Measurements from ENCODE around the gene EPHB1. TPM values are rescaled to one million over a fixed set of nuclear protein-coding genes. Genes with fewer than 3 reads are reported as not detected.

Gene EPHB1
- polyA plus RNA-seq, 1 experiment: 0.11 TPM

DNA sequence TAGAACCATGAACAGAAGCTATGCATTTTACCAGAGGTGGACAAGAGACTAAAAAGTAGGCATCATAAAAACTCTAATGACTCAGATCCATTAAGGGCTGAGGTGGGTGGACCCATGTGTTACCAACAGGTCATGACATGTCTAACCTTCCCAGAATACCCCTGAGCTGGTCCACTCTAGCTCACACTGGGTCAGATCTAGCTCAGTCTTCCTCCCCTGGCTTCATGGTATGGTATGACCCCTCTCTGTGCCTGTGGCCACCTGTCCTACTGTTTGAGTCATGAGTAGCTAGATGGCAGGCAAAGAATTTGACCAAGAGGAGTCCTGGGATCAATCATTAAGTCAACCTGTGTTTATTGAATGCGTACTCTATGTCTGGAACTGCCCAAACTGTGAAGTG, 340.4 kb downstream of the EPHB1 start:
- no peak overlapping the region for H3K4me3 ChIP-seq (ENCODE audit: low read depth, low read length)
- TF ChIP-seq, protein P1, sequence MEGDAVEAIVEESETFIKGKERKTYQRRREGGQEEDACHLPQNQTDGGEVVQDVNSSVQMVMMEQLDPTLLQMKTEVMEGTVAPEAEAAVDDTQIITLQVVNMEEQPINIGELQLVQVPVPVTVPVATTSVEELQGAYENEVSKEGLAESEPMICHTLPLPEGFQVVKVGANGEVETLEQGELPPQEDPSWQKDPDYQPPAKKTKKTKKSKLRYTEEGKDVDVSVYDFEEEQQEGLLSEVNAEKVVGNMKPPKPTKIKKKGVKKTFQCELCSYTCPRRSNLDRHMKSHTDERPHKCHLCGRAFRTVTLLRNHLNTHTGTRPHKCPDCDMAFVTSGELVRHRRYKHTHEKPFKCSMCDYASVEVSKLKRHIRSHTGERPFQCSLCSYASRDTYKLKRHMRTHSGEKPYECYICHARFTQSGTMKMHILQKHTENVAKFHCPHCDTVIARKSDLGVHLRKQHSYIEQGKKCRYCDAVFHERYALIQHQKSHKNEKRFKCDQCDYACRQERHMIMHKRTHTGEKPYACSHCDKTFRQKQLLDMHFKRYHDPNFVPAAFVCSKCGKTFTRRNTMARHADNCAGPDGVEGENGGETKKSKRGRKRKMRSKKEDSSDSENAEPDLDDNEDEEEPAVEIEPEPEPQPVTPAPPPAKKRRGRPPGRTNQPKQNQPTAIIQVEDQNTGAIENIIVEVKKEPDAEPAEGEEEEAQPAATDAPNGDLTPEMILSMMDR (IDR thresholded peaks at IDR 0.05; ENCODE audit: low read depth, low read length): no peak
- H3K27ac ChIP-seq (ENCODE audit: low read depth, low read length): no peak overlapping the region
- H3K27me3 ChIP-seq (ENCODE audit: control insufficient read depth, insufficient read depth, low read length): no peaks in the 10 kb centered on the region
- no peaks in the 10 kb centered on the region; the same call in 1 of the 2 replicates for H3K9me3 ChIP-seq (ENCODE audit: control insufficient read depth, insufficient read depth, low read length)
- no peak for DNase-seq (ENCODE audit: low read depth, low spot score)
- POLR2A ChIA-PET: no interaction called here
- CTCF ChIA-PET: no interaction called here

DNA sequence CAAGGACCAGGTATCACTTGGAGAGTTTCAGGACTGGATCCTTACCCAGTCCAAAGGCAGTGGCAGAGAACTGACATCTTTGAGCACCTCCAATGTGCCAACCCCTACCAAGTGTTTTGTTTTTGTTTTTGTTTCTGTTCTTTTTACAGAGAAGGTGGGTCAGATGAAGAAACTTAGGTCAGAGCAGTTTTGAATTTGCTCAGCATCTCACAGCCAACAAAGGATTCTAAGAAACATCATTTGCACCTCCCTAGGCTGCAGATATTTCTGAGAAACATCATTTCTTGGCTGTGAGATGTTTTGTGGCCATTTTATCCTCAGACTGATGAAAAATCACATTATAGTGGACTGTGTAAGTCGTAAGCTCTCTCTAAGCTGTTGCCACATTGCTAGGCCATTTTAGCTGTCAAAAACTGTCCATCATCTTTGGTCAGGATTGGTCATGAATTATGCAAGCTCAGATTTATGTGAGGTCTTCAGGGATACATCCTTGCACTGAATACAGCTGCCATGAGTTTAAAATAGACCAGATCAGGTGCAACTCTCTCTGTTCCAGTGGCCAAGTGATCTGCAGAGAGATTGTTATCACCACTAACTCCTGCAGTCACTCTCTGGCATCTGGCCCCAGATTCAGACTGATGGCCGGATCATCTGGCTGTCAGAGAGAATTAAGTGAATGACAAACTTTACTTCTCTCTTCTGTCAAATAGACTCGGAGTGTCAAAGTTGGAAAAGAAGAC, 341.5 kb downstream of the EPHB1 start:
- no peaks in the 10 kb centered on the region; the same call in 1 of the 2 replicates for H3K9me3 ChIP-seq (ENCODE audit: control insufficient read depth, insufficient read depth, low read length)
- POLR2A ChIA-PET: no interaction called here
- no peak overlapping the region for H3K4me3 ChIP-seq (ENCODE audit: low read depth, low read length)
- no peak overlapping the region for H3K27ac ChIP-seq (ENCODE audit: low read depth, low read length)
- H3K27me3 ChIP-seq (ENCODE audit: control insufficient read depth, insufficient read depth, low read length): no peaks in the 10 kb centered on the region
- CTCF ChIA-PET: no interaction called here
- no peak for DNase-seq (ENCODE audit: low read depth, low spot score)
- TF ChIP-seq, protein P1 (IDR thresholded peaks at IDR 0.05; ENCODE audit: low read depth, low read length): no peak

GRCh38 chr3:135137296-135137695, 342.2 kb downstream of the EPHB1 start:
- ChIA-PET POLR2A (no interaction called here), CTCF (no interaction called here)
- TF ChIP-seq, protein P1 (IDR thresholded peaks at IDR 0.05; ENCODE audit: low read depth, low read length): no peak
- H3K4me3 ChIP-seq (ENCODE audit: low read depth, low read length): no peak overlapping the region
- H3K27me3 ChIP-seq (ENCODE audit: control insufficient read depth, insufficient read depth, low read length): no peaks in the 10 kb centered on the region
- H3K27ac ChIP-seq (ENCODE audit: low read depth, low read length): no peak overlapping the region
- H3K9me3 ChIP-seq (ENCODE audit: control insufficient read depth, insufficient read depth, low read length): no peaks in the 10 kb centered on the region; the same call in 1 of the 2 replicates
- no peak for DNase-seq (ENCODE audit: low read depth, low spot score)

GRCh38 chr3:135138776-135139175, 343.7 kb downstream of the EPHB1 start:
- Histone ChIP-seq H3K27me3 (ENCODE audit: control insufficient read depth, insufficient read depth, low read length) (no peaks in the 10 kb centered on the region), H3K4me3 (ENCODE audit: low read depth, low read length) (no peak overlapping the region), H3K27ac (ENCODE audit: low read depth, low read length) (no peak overlapping the region), H3K9me3 (ENCODE audit: control insufficient read depth, insufficient read depth, low read length) (no peaks in the 10 kb centered on the region)
- TF ChIP-seq, protein P1 (IDR thresholded peaks at IDR 0.05; ENCODE audit: low read depth, low read length): no peak
- DNase-seq (ENCODE audit: low read depth, low spot score): no peak
- ChIA-PET CTCF (no interaction called here), POLR2A (no interaction called here)

DNA sequence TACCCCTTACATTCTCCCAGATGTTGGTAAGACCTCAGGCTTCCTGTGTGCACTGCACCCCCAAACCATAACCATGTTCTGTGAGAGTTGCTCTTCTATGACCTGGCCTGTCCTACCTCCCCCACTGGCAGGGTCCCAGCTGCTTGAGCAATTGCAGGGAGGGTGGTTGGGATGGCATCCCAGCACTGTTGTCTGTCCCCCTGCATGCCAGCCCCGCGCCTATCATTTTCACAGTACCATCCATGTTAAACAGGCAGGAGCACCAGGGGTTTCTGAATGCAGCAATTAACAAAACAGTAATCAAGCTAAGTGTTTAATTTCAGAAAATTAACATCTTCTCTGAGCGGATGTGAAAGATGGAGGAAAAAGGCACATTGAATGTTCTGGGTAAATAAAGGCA, 345.5 kb downstream of the EPHB1 start:
- CTCF ChIA-PET: no interaction called here
- H3K27me3 ChIP-seq (ENCODE audit: control insufficient read depth, insufficient read depth, low read length): no peaks in the 10 kb centered on the region
- TF ChIP-seq, protein P1 (IDR thresholded peaks at IDR 0.05; ENCODE audit: low read depth, low read length): no peak
- no peak for DNase-seq (ENCODE audit: low read depth, low spot score)
- H3K9me3 ChIP-seq (ENCODE audit: control insufficient read depth, insufficient read depth, low read length): no peaks in the 10 kb centered on the region
- no peak overlapping the region for H3K4me3 ChIP-seq (ENCODE audit: low read depth, low read length)
- H3K27ac ChIP-seq (ENCODE audit: low read depth, low read length): no peak overlapping the region
- POLR2A ChIA-PET: no interaction called here
